Measurements from ENCODE around the gene MORC2. TPM values are rescaled to one million over a fixed set of nuclear protein-coding genes. Genes with fewer than 3 reads are reported as not detected.
A peak's percentile ranks its signal among the peaks of the same experiment; 100 is the strongest.

MORC2 gene
- total and polyA plus RNA-seq, 2 of the 13 experiments (the other 11 are each of a cell fraction or from before 2014, with no cell fraction given) = 11.9 to 18.3 TPM

- no peaks in the 10 kb centered on the region; a peak in 1 of 5 replicates for H3K27me3 ChIP-seq (ENCODE audit: control insufficient read depth in 1 of 2, insufficient read depth in 2 of 2, low read length in 2 of 2)
Observed at GRCh38 chr22:30906411-30906810, 62.2 kb downstream of the MORC2 start.

GRCh38 chr22:30905696-30906341 lies 62.8 kb downstream of the MORC2 start:
- Histone ChIP-seq H3K27ac (ENCODE audit: extremely low read length, insufficient read depth, low read length) (no peak overlapping the region), H3K79me2 (ENCODE audit: insufficient read depth, low read length) (no peaks in the 10 kb centered on the region), H3K4me3 (replicated peaks in 1 of 3; ENCODE audit: insufficient read depth in 1 of 3, low read depth in 2 of 3, low read length in 3 of 3) (no peak overlapping the region), H3K9ac (ENCODE audit: insufficient read depth, low read depth, low read length) (no peak overlapping the region), H3K4me1 (ENCODE audit: insufficient read depth, low read length) (no peaks in the 10 kb centered on the region), H3K4me2 (ENCODE audit: low read depth, low read length) (no peak overlapping the region), H3K9me3 (ENCODE audit: low read length) (no peaks in the 10 kb centered on the region), H4K20me1 (ENCODE audit: insufficient read depth, low read length) (no peaks in the 10 kb centered on the region), H3K36me3 (replicated peaks in 1 of 2; ENCODE audit: control insufficient read depth in 1 of 2, insufficient read depth in 2 of 2, low read length in 2 of 2) (peaks cover 6 to 14% of the 10 kb centered on the region in 2 experiments; a peak in 2 of 5 replicates), H2AFZ (ENCODE audit: low read length) (no peak overlapping the region), H3K27me3 (ENCODE audit: control insufficient read depth in 1 of 2, insufficient read depth in 2 of 2, low read length in 2 of 2) (no peaks in the 10 kb centered on the region; a peak in 1 of 5 replicates)
- intact Hi-C loops (cut with micrococcal nuclease; ENCODE audit: unreplicated experiment) (no loop called here), in situ Hi-C loops (cut with HindIII; ENCODE audit: extremely low pct_ligation_motif_present, low pct_unique_long_range_greater_than_20kb) (no loop called here)
- ChIA-PET POLR2A (interaction anchor here (0.7 kb wide), 1 partner anchor 9 kb away, joined by 5 read pairs; no protein-coding TSS in a partner anchor), CTCF (ENCODE audit: low intra/inter-chr PET ratio, low total read pairs) (no interaction called here)
- no peak for FAIRE-seq
- peak; percentile 47 for TF ChIP-seq AGO2 (optimal IDR thresholded peaks at IDR 0.05; ENCODE audit: low read depth, low read length)
- TF ChIP-seq DMAP1 (CRISPR knock-in tag; IDR thresholded peaks at IDR 0.05) = no peak
- 0 out of 2 replicates have a peak, but pooled peaks have one; percentile 19 for TF ChIP-seq RBFOX2 (IDR thresholded peaks at IDR 0.05; ENCODE audit: low read depth, low read length)
- 98% methylated on average over 34 of the region's 49 CpGs for WGBS (ENCODE audit: low lambda C conversion rate)
- no peak for ATAC-seq
- DNase-seq (ENCODE audit: low spot score) = no peak
- no TSS peak for BruUV-seq (replicated peaks)

More at GRCh38 chr22:30906411-30906810, 62.2 kb downstream of the MORC2 start:
- DNase-seq (ENCODE audit: low spot score) (no peak), ATAC-seq (no peak), FAIRE-seq (no peak)
- Histone ChIP-seq H3K4me1 (ENCODE audit: insufficient read depth, low read length) (no peaks in the 10 kb centered on the region), H3K79me2 (ENCODE audit: insufficient read depth, low read length) (no peaks in the 10 kb centered on the region), H3K4me3 (replicated peaks in 1 of 3; ENCODE audit: insufficient read depth in 1 of 3, low read depth in 2 of 3, low read length in 3 of 3) (no peak overlapping the region), H4K20me1 (ENCODE audit: insufficient read depth, low read length) (no peaks in the 10 kb centered on the region), H3K36me3 (replicated peaks in 1 of 2; ENCODE audit: control insufficient read depth in 1 of 2, insufficient read depth in 2 of 2, low read length in 2 of 2) (peaks cover 6 to 14% of the 10 kb centered on the region in 2 experiments; a peak in 2 of 5 replicates), H2AFZ (ENCODE audit: low read length) (no peak overlapping the region), H3K4me2 (ENCODE audit: low read depth, low read length) (no peak overlapping the region), H3K27ac (ENCODE audit: extremely low read length, insufficient read depth, low read length) (no peak overlapping the region), H3K9me3 (ENCODE audit: low read length) (no peaks in the 10 kb centered on the region), H3K9ac (ENCODE audit: insufficient read depth, low read depth, low read length) (no peak overlapping the region)
- ChIA-PET CTCF (ENCODE audit: low intra/inter-chr PET ratio, low total read pairs) (no interaction called here), POLR2A (no interaction called here)
- TF ChIP-seq CREM (IDR thresholded peaks at IDR 0.05) (no peak), CREM (CRISPR knock-in tag; IDR thresholded peaks at IDR 0.05) (no peak), SMARCC2 (IDR thresholded peaks at IDR 0.05) (no peak), ISX (CRISPR knock-in tag; conservative IDR thresholded peaks at IDR 0.05) (no peak), CENPBD1 (CRISPR knock-in tag; IDR thresholded peaks at IDR 0.05; ENCODE audit: borderline replicate concordance, low read depth) (no peak), SNAPC2 (CRISPR knock-in tag; IDR thresholded peaks at IDR 0.05) (no peak), IKZF4 (CRISPR knock-in tag; IDR thresholded peaks at IDR 0.05; ENCODE audit: borderline replicate concordance, low read depth, not compliant biosample characterization) (no peak)
- in situ Hi-C loops (cut with HindIII; ENCODE audit: extremely low pct_ligation_motif_present, low pct_unique_long_range_greater_than_20kb) (no loop called here), intact Hi-C loops (cut with micrococcal nuclease; ENCODE audit: unreplicated experiment) (no loop called here)
- BruUV-seq (replicated peaks) = no TSS peak
- 96% methylated on average over 9 of the region's 9 CpGs for WGBS (ENCODE audit: low lambda C conversion rate)

All from HepG2 (cell line).